Natural killer cell (primary cell): ENCODE data around the gene KCNK18. TPM values are rescaled to one million over a fixed set of nuclear protein-coding genes. Genes with fewer than 3 reads are reported as not detected.

Experiments
- ATAC-seq, 3 donors: fragments of 150-1000 bp in 2 of 3; fragments of 200-7000 bp in 1 of 3; cut with Tn5 transposase; 1 replicate in 1 of 3; 2 replicates in 2 of 3; pipeline ENCODE4 v1.10.0; 2021; ENCODE audit warnings: mild to moderate bottlenecking in 2 of 3, moderate library complexity in 2 of 3
- DNase-seq, 2 donors: peaks; one replicate each; pipeline versions ENCODE4 v3.0.0 to v3.0.0-alpha.2; 2013 to 2021; ENCODE audit warnings: mixed read lengths in 1 of 2
- H3K27ac ChIP-seq: one replicate; pipeline ENCODE4 v1.5.1; 2013; ENCODE audit warnings: mild to moderate bottlenecking, low read length
- H3K27me3 ChIP-seq: one replicate; pipeline ENCODE4 v1.6.1; 2013; ENCODE audit warnings: low read length; ENCODE audit not compliant: control insufficient read depth, insufficient read depth
- H3K36me3 ChIP-seq: one replicate; pipeline ENCODE4 v1.6.1; 2013; ENCODE audit warnings: low read length; ENCODE audit not compliant: control insufficient read depth, insufficient read depth
- H3K4me1 ChIP-seq: one replicate; pipeline ENCODE4 v1.6.1; 2013; ENCODE audit warnings: low read length; ENCODE audit not compliant: control insufficient read depth, insufficient read depth
- H3K4me3 ChIP-seq: one replicate; pipeline ENCODE4 v1.5.1; 2013; ENCODE audit warnings: low read length
- H3K9me3 ChIP-seq: one replicate; pipeline ENCODE4 v1.6.1; 2013; ENCODE audit warnings: low read length; ENCODE audit not compliant: control insufficient read depth, insufficient read depth
- H3K27ac Mint-ChIP-seq, 2 donors: one replicate each; pipeline ENCODE4 v1.8.0; 2022; ENCODE audit warnings: mild to moderate bottlenecking in 2 of 2, mixed read lengths in 2 of 2, moderate library complexity in 1 of 2
- H3K27me3 Mint-ChIP-seq, 2 donors: one replicate each; pipeline ENCODE4 v1.8.0; 2022; ENCODE audit warnings: low read depth in 2 of 2, mixed read lengths in 2 of 2
- H3K36me3 Mint-ChIP-seq: one replicate; pipeline ENCODE4 v1.8.0; 2022; ENCODE audit warnings: mixed read lengths
- H3K4me1 Mint-ChIP-seq, 2 donors: one replicate each; pipeline ENCODE4 v1.8.0; 2022; ENCODE audit warnings: mixed read lengths in 2 of 2
- H3K4me3 Mint-ChIP-seq: one replicate; pipeline ENCODE4 v1.8.0; 2022; ENCODE audit warnings: mild to moderate bottlenecking, moderate library complexity, mixed read lengths
- H3K9me3 Mint-ChIP-seq, 2 donors: one replicate each; pipeline ENCODE4 v1.8.0; 2022; ENCODE audit warnings: mixed read lengths in 2 of 2
- WGBS: methylation state at CpG from one replicate; pipeline ENCODE4 v1.1.7; 2013; ENCODE audit warnings: missing lambda C conversion rate; ENCODE audit not compliant: insufficient coverage; 5-methylcytosine and 5-hydroxymethylcytosine counted together
- intact Hi-C: fragments of 100-400 bp; cut with micrococcal nuclease; formaldehyde crosslinking; loops from one replicate; pipeline ENCODE4 v1.14.2; 2022
- total RNA-seq, 4 donors: library from RNA; stranded (reverse); fragments of 120-200 nt in 1 of 4; gene quantifications; one replicate each; pipeline versions ENCODE4 v1.2.3 to v1.2.4, GENCODE V29; 2013 to 2022
- TF ChIP-seq, protein P1 (sequence below): fragments of 200-600 bp; IDR thresholded peaks from one replicate; pipeline ENCODE4 v1.8.0; 2022; ENCODE audit warnings: antibody characterized with exemption

KCNK18 gene
- total RNA-seq, 3 donors from 2014 or later (not counting 1 experiment from before 2014, with no cell fraction given) = not detected

DNA sequence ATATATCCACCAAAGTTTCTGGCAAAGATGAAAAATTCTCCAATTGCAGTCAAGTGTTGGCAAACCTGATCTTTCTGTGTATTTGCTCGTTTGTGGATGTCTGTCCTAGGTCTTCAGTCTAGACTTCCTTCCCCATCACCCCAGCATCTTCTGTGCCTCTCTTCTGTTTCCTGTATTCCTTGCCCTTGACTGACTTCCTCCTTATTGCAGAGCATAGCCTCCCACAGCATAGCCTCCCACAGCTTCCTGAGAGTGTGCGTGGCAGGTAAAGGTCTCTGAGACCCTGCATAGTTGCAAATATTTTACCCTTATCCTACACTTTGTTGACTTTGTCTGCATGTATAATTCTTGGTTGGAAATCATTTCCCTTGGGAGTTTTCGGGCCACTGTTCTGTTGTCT is 62.0 kb downstream of the KCNK18 start:
- Histone ChIP-seq H3K27ac (no peak overlapping the region), H3K4me1 (no peaks in the 10 kb centered on the region), H3K36me3 (no peaks in the 10 kb centered on the region), H3K27me3 (no peaks in the 10 kb centered on the region), H3K9me3 (no peaks in the 10 kb centered on the region), H3K4me3 (no peak overlapping the region)
- peaks cover 15 to 21% of the 10 kb centered on the region in 2 donors for H3K27me3 Mint-ChIP-seq
- no peak overlapping the region for H3K27ac Mint-ChIP-seq
- intact Hi-C loops = no loop called here
- H3K36me3 Mint-ChIP-seq = no peaks in the 10 kb centered on the region
- no peaks in the 10 kb centered on the region for H3K9me3 Mint-ChIP-seq
- TF ChIP-seq, protein P1, sequence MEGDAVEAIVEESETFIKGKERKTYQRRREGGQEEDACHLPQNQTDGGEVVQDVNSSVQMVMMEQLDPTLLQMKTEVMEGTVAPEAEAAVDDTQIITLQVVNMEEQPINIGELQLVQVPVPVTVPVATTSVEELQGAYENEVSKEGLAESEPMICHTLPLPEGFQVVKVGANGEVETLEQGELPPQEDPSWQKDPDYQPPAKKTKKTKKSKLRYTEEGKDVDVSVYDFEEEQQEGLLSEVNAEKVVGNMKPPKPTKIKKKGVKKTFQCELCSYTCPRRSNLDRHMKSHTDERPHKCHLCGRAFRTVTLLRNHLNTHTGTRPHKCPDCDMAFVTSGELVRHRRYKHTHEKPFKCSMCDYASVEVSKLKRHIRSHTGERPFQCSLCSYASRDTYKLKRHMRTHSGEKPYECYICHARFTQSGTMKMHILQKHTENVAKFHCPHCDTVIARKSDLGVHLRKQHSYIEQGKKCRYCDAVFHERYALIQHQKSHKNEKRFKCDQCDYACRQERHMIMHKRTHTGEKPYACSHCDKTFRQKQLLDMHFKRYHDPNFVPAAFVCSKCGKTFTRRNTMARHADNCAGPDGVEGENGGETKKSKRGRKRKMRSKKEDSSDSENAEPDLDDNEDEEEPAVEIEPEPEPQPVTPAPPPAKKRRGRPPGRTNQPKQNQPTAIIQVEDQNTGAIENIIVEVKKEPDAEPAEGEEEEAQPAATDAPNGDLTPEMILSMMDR = no peak
- ATAC-seq (no peak), DNase-seq (no peak)
- peaks cover 6 to 15% of the 10 kb centered on the region in 2 donors for H3K4me1 Mint-ChIP-seq
- no peak overlapping the region for H3K4me3 Mint-ChIP-seq
- 44% methylated on average over 3 of the region's 3 CpGs for WGBS

Other genes with a start within 250 kb of the KCNK18 start
- 1 to 10 TPM in 2 of 3 donors, under 1 TPM in 1; 0.88 to 1.4 (median 1.1) TPM for gene SHTN1, start 192.3 kb upstream of the KCNK18 start, total RNA-seq
- not detected for gene VAX1, start 59.2 kb upstream of the KCNK18 start, total RNA-seq
- gene SLC18A2, start 43.6 kb downstream of the KCNK18 start, total RNA-seq = 1 to 10 TPM in 1 of 3 donors, under 1 TPM in 2; 0.21 to 8.0 (median 0.36) TPM
- 10 to 100 TPM; 44.5 to 64.3 (median 51.8) TPM for gene PDZD8, start 178.0 kb downstream of the KCNK18 start, total RNA-seq